HepG2 (cell line): ENCODE results near the gene LRRN3. TPM values are rescaled to one million over a fixed set of nuclear protein-coding genes. Genes with fewer than 3 reads are reported as not detected.

ENCODE experiments used
- ATAC-seq: fragments of 200-7000 bp; cut with Tn5 transposase; 3 replicates; pipeline ENCODE4 v1.9.1; 2020; ENCODE audit warnings: mild to moderate bottlenecking, moderate library complexity
- BruUV-seq: library from RNA; stranded (reverse); fragments of 400-500 nt; replicated peaks from 2 replicates; lab custom pipeline; 2021; lab: Mats Ljungman, UMichigan
- CTCF ChIA-PET: fragments of 300-600 bp; formaldehyde crosslinking; extraction: SDS; loops from one replicate; lab custom pipeline; 2021; ENCODE audit warnings: low total read pairs, inconsistent platforms, low intra/inter-chr PET ratio; lab: Yijun Ruan, JAX
- POLR2A ChIA-PET: fragments of 350-600 bp; sonication (Branson Sonifier 250); formaldehyde crosslinking; loops from one replicate; lab custom pipeline; 2020; ENCODE audit warnings: antibody characterized with exemption, inconsistent platforms; lab: Yijun Ruan, JAX
- DNase-seq: peaks from one replicate; pipeline ENCODE4 v3.0.0-alpha.2; 2015; ENCODE audit warnings: low spot score
- FAIRE-seq: peaks from 3 replicates; lab custom pipeline; 2011; peaks lifted over from hg19 to GRCh38; lab: Jason Lieb, UNC
- H2AFZ ChIP-seq: one replicate; pipeline ENCODE4 v1.6.1; 2011; ENCODE audit warnings: low read length, inconsistent platforms
- H3K27ac ChIP-seq: fragments of 300-600 bp; 3 replicates; pipeline ENCODE4 v1.8.0; 2011; ENCODE audit warnings: mixed run types, mild to moderate bottlenecking, mixed read lengths, low read length, inconsistent platforms; ENCODE audit not compliant: insufficient read depth; ENCODE audit errors: extremely low read length
- H3K27me3 ChIP-seq, 2 experiments: fragments of 200-600 bp in 1 of 2; 2 replicates in 1 of 2; 3 replicates in 1 of 2; pipeline versions ENCODE4 v1.6.0 to v1.8.0; 2011; ENCODE audit warnings: low read length in 2 of 2, mild to moderate bottlenecking in 2 of 2, moderate library complexity in 2 of 2, inconsistent platforms in 1 of 2; ENCODE audit not compliant: insufficient read depth in 2 of 2, control insufficient read depth in 1 of 2
- H3K36me3 ChIP-seq, 2 experiments: fragments of 200-600 bp in 1 of 2; replicated peaks in 1 of 2; 2 replicates in 1 of 2; 3 replicates in 1 of 2; pipeline versions ENCODE4 v1.5.1 to v1.8.0; 2011; ENCODE audit warnings: low read length in 2 of 2, inconsistent platforms in 1 of 2; ENCODE audit not compliant: insufficient read depth in 2 of 2, control insufficient read depth in 1 of 2
- H3K4me1 ChIP-seq: 2 replicates; pipeline ENCODE4 v1.5.1; 2012; ENCODE audit warnings: low read length, inconsistent platforms; ENCODE audit not compliant: insufficient read depth
- H3K4me2 ChIP-seq: 2 replicates; pipeline ENCODE4 v1.6.0; 2011; ENCODE audit warnings: low read depth, low read length, inconsistent platforms
- H3K4me3 ChIP-seq, 3 experiments: fragments of 200-600 bp in 1 of 3; sonication (generic), shearing (Covaris generic) in 1 of 3; replicated peaks in 1 of 3; 2 replicates each; pipeline ENCODE4 v1.5.1; 2011 to 2016; ENCODE audit warnings: low read length in 3 of 3, inconsistent platforms in 2 of 3, low read depth in 2 of 3, mild to moderate bottlenecking in 2 of 3, control low read depth in 1 of 3, mixed read lengths in 1 of 3; ENCODE audit not compliant: insufficient read depth in 1 of 3
- H3K79me2 ChIP-seq: one replicate; pipeline ENCODE4 v1.6.1; 2011; ENCODE audit warnings: low read length, inconsistent platforms; ENCODE audit not compliant: insufficient read depth
- H3K9ac ChIP-seq: 2 replicates; pipeline ENCODE4 v1.6.0; 2011; ENCODE audit warnings: mild to moderate bottlenecking, low read depth, low read length, inconsistent platforms; ENCODE audit not compliant: insufficient read depth
- H3K9me3 ChIP-seq: 2 replicates; pipeline ENCODE4 v1.5.1; 2012; ENCODE audit warnings: mild to moderate bottlenecking, low read length
- H4K20me1 ChIP-seq: 2 replicates; pipeline ENCODE4 v1.6.0; 2011; ENCODE audit warnings: inconsistent platforms, mild to moderate bottlenecking, low read length, moderate library complexity; ENCODE audit not compliant: insufficient read depth
- GATA4 ChIP-seq: sonication (generic); IDR thresholded peaks from 2 replicates; pipeline ENCODE4 v1.6.1; 2016; ENCODE audit warnings: antibody characterized with exemption, low read depth, borderline replicate concordance
- GPN1 ChIP-seq: sonication (generic); formaldehyde crosslinking; IDR thresholded peaks from 2 replicates; pipeline ENCODE4 v1.5.1; 2020; ENCODE audit warnings: missing genetic modification reagents, borderline replicate concordance
- MIER3 ChIP-seq: IDR thresholded peaks from 2 replicates; pipeline ENCODE4 v1.6.1; 2016; ENCODE audit warnings: missing compliant biosample characterization, borderline replicate concordance
- ZNF607 ChIP-seq: sonication (generic); formaldehyde crosslinking; IDR thresholded peaks from 2 replicates; pipeline ENCODE4 v1.5.1; 2020; ENCODE audit warnings: missing genetic modification reagents, mild to moderate bottlenecking, borderline replicate concordance
- WGBS: methylation state at CpG from one replicate; pipeline ENCODE4 v1.1.6; 2017; ENCODE audit warnings: low lambda C conversion rate; 5-methylcytosine and 5-hydroxymethylcytosine counted together
- in situ Hi-C: cut with HindIII; loops from 2 replicates; pipeline ENCODE4 v1.10.0; 2017; ENCODE audit warnings: low pct_unique_long_range_greater_than_20kb; ENCODE audit not compliant: extremely low pct_ligation_motif_present
- intact Hi-C: fragments of 100-400 bp; cut with micrococcal nuclease; formaldehyde crosslinking; loops from one replicate; pipeline ENCODE4 v1.10.0; 2022; ENCODE audit not compliant: unreplicated experiment
- polyA plus RNA-seq, 8 experiments: library from polyadenylated mRNA; depleted of rRNA in 3 of 8; stranded (reverse) in 7 of 8; unstranded in 1 of 8; fragments of >200 nt; fragmentation: Illumina TruSeq in 4 of 8; extraction: Trizol in 4 of 8; gene quantifications; 2 replicates each; pipeline versions ENCODE4 v1.2.1 to v1.2.3, GENCODE V29; 2011 to 2016; ENCODE audit warnings: low read depth in 4 of 8, missing spikeins in 1 of 8, mixed read lengths in 1 of 8; ENCODE audit not compliant: insufficient read depth in 1 of 8
- total RNA-seq, 5 experiments: library from RNA; depleted of rRNA; stranded (reverse); fragments of >200 nt; fragmentation: Illumina TruSeq; extraction: Trizol; gene quantifications; 2 replicates each; pipeline ENCODE4 v1.2.3, GENCODE V29; 2016; ENCODE audit warnings: low read depth in 1 of 5
- TF ChIP-seq, protein P1 (sequence below): sonication (generic); formaldehyde crosslinking; IDR thresholded peaks from 2 replicates; pipeline ENCODE4 v1.9.0; 2021; ENCODE audit warnings: mild to moderate bottlenecking, missing genetic modification reagents

LRRN3 gene
- total and polyA plus RNA-seq, 2 of the 13 experiments (the other 11 are each of a cell fraction or from before 2014, with no cell fraction given): 0.07 TPM; not detected in 1

GRCh38 chr7:111129435-111129834 lies 38.5 kb downstream of the LRRN3 start (continued):
- TF ChIP-seq, protein P1, sequence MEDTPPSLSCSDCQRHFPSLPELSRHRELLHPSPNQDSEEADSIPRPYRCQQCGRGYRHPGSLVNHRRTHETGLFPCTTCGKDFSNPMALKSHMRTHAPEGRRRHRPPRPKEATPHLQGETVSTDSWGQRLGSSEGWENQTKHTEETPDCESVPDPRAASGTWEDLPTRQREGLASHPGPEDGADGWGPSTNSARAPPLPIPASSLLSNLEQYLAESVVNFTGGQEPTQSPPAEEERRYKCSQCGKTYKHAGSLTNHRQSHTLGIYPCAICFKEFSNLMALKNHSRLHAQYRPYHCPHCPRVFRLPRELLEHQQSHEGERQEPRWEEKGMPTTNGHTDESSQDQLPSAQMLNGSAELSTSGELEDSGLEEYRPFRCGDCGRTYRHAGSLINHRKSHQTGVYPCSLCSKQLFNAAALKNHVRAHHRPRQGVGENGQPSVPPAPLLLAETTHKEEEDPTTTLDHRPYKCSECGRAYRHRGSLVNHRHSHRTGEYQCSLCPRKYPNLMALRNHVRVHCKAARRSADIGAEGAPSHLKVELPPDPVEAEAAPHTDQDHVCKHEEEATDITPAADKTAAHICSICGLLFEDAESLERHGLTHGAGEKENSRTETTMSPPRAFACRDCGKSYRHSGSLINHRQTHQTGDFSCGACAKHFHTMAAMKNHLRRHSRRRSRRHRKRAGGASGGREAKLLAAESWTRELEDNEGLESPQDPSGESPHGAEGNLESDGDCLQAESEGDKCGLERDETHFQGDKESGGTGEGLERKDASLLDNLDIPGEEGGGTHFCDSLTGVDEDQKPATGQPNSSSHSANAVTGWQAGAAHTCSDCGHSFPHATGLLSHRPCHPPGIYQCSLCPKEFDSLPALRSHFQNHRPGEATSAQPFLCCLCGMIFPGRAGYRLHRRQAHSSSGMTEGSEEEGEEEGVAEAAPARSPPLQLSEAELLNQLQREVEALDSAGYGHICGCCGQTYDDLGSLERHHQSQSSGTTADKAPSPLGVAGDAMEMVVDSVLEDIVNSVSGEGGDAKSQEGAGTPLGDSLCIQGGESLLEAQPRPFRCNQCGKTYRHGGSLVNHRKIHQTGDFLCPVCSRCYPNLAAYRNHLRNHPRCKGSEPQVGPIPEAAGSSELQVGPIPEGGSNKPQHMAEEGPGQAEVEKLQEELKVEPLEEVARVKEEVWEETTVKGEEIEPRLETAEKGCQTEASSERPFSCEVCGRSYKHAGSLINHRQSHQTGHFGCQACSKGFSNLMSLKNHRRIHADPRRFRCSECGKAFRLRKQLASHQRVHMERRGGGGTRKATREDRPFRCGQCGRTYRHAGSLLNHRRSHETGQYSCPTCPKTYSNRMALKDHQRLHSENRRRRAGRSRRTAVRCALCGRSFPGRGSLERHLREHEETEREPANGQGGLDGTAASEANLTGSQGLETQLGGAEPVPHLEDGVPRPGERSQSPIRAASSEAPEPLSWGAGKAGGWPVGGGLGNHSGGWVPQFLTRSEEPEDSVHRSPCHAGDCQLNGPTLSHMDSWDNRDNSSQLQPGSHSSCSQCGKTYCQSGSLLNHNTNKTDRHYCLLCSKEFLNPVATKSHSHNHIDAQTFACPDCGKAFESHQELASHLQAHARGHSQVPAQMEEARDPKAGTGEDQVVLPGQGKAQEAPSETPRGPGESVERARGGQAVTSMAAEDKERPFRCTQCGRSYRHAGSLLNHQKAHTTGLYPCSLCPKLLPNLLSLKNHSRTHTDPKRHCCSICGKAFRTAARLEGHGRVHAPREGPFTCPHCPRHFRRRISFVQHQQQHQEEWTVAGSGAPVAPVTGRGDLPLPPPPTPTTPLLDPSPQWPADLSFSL: no peak
- no peak for TF ChIP-seq GATA4
- TF ChIP-seq GPN1 (CRISPR knock-in tag): no peak
- TF ChIP-seq MIER3 (CRISPR knock-in tag): no peak

DNA sequence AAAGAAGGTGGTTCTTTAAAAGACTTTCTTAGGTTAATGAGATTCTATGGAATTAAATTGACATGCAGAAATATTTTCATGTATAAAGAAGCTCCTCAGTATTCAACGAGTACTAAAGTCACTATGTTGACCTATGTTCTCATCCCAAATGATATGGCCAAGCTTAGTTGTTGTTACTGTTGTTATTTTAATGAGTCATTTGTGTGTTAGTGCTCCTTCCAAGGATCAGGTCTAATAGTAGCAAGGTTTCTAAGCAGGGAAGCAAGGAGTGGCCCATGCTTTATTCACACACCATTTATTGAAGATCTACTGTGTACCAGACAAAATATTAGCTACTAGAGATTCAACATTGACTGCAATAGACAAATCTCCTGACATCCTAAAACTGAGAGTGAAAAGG lies 41.9 kb downstream of the LRRN3 start:
- WGBS: 12% methylated on average over 1 of the region's 1 CpG
- intact Hi-C loops: loop anchor here (10.0 kb wide), 1 partner anchor 1218 kb away; no protein-coding TSS in a partner anchor
- no peak for TF ChIP-seq ZNF607 (CRISPR knock-in tag)
- ChIA-PET CTCF (no interaction called here), POLR2A (no interaction called here)
- Histone ChIP-seq H3K4me2 (no peak overlapping the region), H4K20me1 (no peaks in the 10 kb centered on the region), H3K79me2 (no peaks in the 10 kb centered on the region), H3K9ac (no peak overlapping the region), H3K4me1 (no peaks in the 10 kb centered on the region), H3K4me3 (no peak overlapping the region), H3K27me3 (no peaks in the 10 kb centered on the region), H3K36me3 (no peaks in the 10 kb centered on the region), H3K9me3 (no peaks in the 10 kb centered on the region), H2AFZ (no peak overlapping the region), H3K27ac (no peak overlapping the region)
- BruUV-seq: no TSS peak
- FAIRE-seq: no peak
- ATAC-seq: no peak
- in situ Hi-C loops: no loop called here
- DNase-seq: no peak
